Tibial nerve (tissue), 4 donors: Measurements from ENCODE around the gene RAD9A. TPM values are rescaled to one million over a fixed set of nuclear protein-coding genes. Genes with fewer than 3 reads are reported as not detected.

Experiments used
- DNase-seq, 2 donors: peaks; one replicate each; pipeline ENCODE4 v3.0.0-alpha.2; 2019; ENCODE audit warnings: low spot score in 2 of 2
- H3K27ac ChIP-seq, 4 donors: fragments of 200-600 bp; sonication (generic) in 3 of 4; one replicate each; pipeline ENCODE4 v1.5.1; 2017 to 2019; ENCODE audit warnings: mild to moderate bottlenecking in 1 of 4
- H3K27me3 ChIP-seq, 2 donors: fragments of 200-600 bp; sonication (generic) in 1 of 2; one replicate each; pipeline versions ENCODE4 v1.5.1 to v1.6.0; 2017 to 2019
- H3K36me3 ChIP-seq, 3 donors: fragments of 200-600 bp; sonication (generic); one replicate each; pipeline ENCODE4 v1.5.1; 2018 to 2019
- H3K4me1 ChIP-seq, 4 donors: fragments of 200-600 bp; sonication (generic) in 3 of 4; one replicate each; pipeline ENCODE4 v1.5.1; 2017 to 2019
- H3K4me3 ChIP-seq, 4 donors: fragments of 200-600 bp; sonication (generic) in 3 of 4; one replicate each; pipeline ENCODE4 v1.5.1; 2017 to 2019; ENCODE audit warnings: mild to moderate bottlenecking in 1 of 4, moderate library complexity in 1 of 4
- H3K9me3 ChIP-seq, 4 donors: fragments of 200-600 bp; sonication (generic) in 3 of 4; one replicate each; pipeline ENCODE4 v1.5.1; 2017 to 2019
- EP300 ChIP-seq, 2 donors: sonication (generic); formaldehyde crosslinking; IDR thresholded peaks; one replicate each; pipeline ENCODE4 v1.6.1; 2017; ENCODE audit warnings: antibody characterized with exemption in 2 of 2, mild to moderate bottlenecking in 1 of 2
- POLR2A ChIP-seq, 2 donors: fragments of 450-650 bp; IDR thresholded peaks; one replicate each; pipeline ENCODE4 v1.6.1; 2017; ENCODE audit warnings: antibody characterized with exemption in 2 of 2, mild to moderate bottlenecking in 2 of 2, moderate library complexity in 2 of 2
- WGBS, 2 donors: methylation state at CpG; one replicate each; pipeline ENCODE4 v1.1.5; 2018; 5-methylcytosine and 5-hydroxymethylcytosine counted together
- total RNA-seq, 4 donors: library from RNA; depleted of rRNA; stranded (reverse); fragments of >200 nt; gene quantifications; one replicate each; pipeline ENCODE4 v1.1.0, GENCODE V29; 2016
- TF ChIP-seq, protein P1 (sequence below), 5 experiments: fragments of 200-600 bp in 3 of 5; fragments of 450-650 bp in 2 of 5; sonication (generic) in 3 of 5; IDR thresholded peaks; one replicate each; pipeline ENCODE4 v1.5.1; 2016 to 2019; ENCODE audit warnings: antibody characterized with exemption in 5 of 5, mild to moderate bottlenecking in 3 of 5, moderate library complexity in 2 of 5

RAD9A gene
- total RNA-seq, 4 donors from 2014 or later, result 22.7 to 39.0 (median 36.4) TPM

DNA sequence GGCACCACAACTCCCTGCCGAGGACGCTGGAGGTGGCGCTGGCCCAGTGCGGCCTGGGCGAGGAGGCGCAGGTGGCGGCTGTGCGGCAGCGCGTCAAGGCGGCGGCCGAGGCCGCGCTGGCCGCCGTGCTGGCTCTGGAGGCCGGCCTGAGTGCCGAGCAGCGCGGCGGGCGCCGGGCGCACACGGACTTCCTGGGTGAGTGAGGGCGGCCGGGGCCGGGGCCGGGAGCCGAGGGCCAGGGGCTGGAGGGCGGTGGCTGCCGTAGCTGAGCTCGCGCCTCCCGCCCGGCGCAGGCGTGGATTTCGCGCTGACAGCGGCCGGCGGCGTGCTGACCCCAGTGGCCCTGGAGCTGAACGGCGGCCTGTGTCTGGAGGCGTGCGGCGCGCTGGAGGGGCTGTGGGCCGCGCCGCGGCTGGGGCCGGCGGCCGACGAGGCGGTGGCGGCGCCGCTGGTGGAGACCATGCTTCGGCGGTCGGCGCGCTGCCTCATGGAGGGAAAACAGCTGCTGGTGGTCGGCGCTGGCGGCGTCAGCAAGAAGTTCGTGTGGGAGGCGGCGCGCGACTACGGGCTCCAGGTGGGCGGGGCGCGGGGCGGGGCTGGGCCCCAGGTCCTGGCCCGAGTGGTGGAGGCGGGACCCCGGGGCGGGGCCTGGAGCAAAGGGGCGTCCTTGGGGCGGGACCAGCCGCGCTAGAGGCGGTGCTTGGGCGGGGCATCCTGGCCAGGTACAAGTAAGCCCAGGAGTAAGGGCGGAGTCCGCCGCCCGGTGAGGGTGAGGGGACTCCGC, 29.1 kb downstream of the RAD9A start:
- Histone ChIP-seq H3K4me3 (peak overlapping the region; percentile 39 to 75 (median 62)), H3K27me3 (no peaks in the 10 kb centered on the region), H3K4me1 (peaks cover 0 to 49% (median 32%) of the 10 kb centered on the region in 4 donors), H3K27ac (peak overlapping the region; percentile 89 to 94 (median 92)), H3K9me3 (no peaks in the 10 kb centered on the region), H3K36me3 (no peaks in the 10 kb centered on the region)
- peak; percentile 92 to 93 for DNase-seq
- TF ChIP-seq EP300 (IDR thresholded peaks at IDR 0.05) (peak; percentile 33 to 74), POLR2A (IDR thresholded peaks at IDR 0.05) (peak; percentile 42 to 84)
- TF ChIP-seq, protein P1, sequence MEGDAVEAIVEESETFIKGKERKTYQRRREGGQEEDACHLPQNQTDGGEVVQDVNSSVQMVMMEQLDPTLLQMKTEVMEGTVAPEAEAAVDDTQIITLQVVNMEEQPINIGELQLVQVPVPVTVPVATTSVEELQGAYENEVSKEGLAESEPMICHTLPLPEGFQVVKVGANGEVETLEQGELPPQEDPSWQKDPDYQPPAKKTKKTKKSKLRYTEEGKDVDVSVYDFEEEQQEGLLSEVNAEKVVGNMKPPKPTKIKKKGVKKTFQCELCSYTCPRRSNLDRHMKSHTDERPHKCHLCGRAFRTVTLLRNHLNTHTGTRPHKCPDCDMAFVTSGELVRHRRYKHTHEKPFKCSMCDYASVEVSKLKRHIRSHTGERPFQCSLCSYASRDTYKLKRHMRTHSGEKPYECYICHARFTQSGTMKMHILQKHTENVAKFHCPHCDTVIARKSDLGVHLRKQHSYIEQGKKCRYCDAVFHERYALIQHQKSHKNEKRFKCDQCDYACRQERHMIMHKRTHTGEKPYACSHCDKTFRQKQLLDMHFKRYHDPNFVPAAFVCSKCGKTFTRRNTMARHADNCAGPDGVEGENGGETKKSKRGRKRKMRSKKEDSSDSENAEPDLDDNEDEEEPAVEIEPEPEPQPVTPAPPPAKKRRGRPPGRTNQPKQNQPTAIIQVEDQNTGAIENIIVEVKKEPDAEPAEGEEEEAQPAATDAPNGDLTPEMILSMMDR (IDR thresholded peaks at IDR 0.05), result peak in 2 of 5 experiments; percentile 46 to 63
- 2% methylated on average over 19 to 24 of the region's 97 CpGs for WGBS, 2 donors

DNA sequence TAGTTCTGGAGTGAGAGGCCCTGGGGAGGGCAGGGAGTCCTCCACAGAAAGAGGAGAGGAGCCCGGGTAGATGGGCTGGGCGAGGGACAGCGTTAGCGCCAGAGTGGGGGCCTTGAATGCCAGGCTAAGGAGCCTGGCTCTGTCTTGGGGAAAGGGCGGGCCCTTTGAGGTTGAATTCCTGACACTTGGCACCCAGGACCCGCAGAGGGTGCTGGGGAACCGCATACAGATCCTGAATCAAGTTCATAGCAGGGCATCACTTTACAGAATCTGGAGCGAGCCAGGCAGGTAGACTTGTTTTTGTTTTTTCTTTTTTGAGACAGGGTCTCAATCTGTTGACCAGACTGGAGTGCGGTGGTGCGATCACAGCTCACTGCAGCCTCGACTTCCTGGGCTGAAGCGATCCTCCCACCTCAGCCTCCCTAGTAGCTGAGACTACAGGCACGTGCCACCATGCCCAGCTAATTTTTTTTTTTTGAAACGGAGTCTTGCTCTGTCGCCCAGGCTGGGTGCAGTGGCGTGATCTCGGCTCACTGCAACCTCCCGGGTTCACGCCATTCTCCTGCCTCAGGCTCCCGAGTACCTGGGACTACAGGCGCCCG, 29.7 kb downstream of the RAD9A start:
- H3K27me3 ChIP-seq, result no peaks in the 10 kb centered on the region
- peak overlapping the region in 3 of 4 donors; percentile 39 to 75 (median 75) for H3K4me3 ChIP-seq
- WGBS, 2 donors, result 75 to 76% methylated on average over 22 of the region's 22 CpGs
- H3K36me3 ChIP-seq, result no peaks in the 10 kb centered on the region
- H3K9me3 ChIP-seq, result no peaks in the 10 kb centered on the region
- TF ChIP-seq, protein P1 (IDR thresholded peaks at IDR 0.05), result no peak
- DNase-seq, result no peak
- peaks cover 0 to 42% (median 25%) of the 10 kb centered on the region in 4 donors for H3K4me1 ChIP-seq
- peak overlapping the region; percentile 89 to 94 (median 92) for H3K27ac ChIP-seq

DNA sequence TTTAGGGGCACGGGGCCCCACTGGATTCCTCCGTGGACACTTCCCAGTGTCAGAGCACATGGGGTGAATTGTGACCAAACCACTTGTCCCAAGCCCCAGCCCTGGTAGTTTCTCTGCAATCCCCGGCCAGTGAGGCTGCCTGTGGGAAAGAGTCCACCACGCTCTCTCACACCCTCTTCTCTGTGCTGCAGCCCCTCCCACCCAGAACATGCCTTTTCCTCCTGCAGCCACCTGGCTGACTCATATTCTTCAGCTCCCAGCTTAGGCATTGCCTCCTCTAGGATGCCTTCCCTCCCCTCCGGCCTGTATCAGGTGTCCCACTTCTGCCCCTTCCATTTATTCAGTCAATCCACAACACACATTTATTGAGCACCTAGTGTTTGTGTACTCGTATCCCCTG, 31.1 kb downstream of the RAD9A start:
- Histone ChIP-seq H3K27ac (no peak overlapping the region), H3K9me3 (no peaks in the 10 kb centered on the region), H3K36me3 (no peaks in the 10 kb centered on the region), H3K27me3 (no peaks in the 10 kb centered on the region), H3K4me3 (no peak overlapping the region), H3K4me1 (peaks cover 0 to 38% (median 15%) of the 10 kb centered on the region in 4 donors)
- TF ChIP-seq, protein P1 (IDR thresholded peaks at IDR 0.05), result no peak
- TF ChIP-seq EP300 (IDR thresholded peaks at IDR 0.05) (no peak), POLR2A (IDR thresholded peaks at IDR 0.05) (no peak)
- DNase-seq, result no peak
- WGBS, 2 donors, result 69 to 72% methylated on average over 5 to 6 of the region's 6 CpGs

DNA sequence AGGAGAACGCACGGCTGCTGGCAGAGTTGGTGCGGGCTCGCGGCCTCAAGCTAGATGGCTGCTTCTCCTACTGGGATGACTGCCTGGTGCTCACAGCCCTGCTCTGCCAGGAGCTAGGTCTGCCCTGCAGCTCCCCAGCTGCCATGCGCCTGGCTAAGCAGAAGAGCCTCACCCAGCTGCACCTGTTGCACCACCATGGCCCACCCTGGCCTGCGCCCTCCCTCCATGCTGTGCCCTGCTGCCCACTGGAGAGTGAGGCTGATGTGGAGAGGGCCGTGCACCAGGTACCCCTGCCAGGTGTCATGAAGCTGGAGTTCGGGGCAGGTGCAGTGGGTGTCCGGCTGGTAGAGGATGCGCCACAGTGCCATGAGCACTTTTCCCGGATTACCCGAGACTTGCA, 31.7 kb downstream of the RAD9A start:
- H3K4me1 ChIP-seq, result peaks cover 0 to 34% (median 12%) of the 10 kb centered on the region in 4 donors
- no peaks in the 10 kb centered on the region for H3K27me3 ChIP-seq
- H3K36me3 ChIP-seq, result no peaks in the 10 kb centered on the region
- DNase-seq, result no peak
- WGBS, 2 donors, result 90 to 91% methylated on average over 11 to 12 of the region's 13 CpGs
- H3K27ac ChIP-seq, result no peak overlapping the region
- H3K4me3 ChIP-seq, result no peak overlapping the region
- TF ChIP-seq EP300 (IDR thresholded peaks at IDR 0.05), result no peak
- TF ChIP-seq POLR2A (IDR thresholded peaks at IDR 0.05), result no peak
- TF ChIP-seq, protein P1 (IDR thresholded peaks at IDR 0.05), result no peak
- no peaks in the 10 kb centered on the region for H3K9me3 ChIP-seq
